ENCODE results near the gene WAC. TPM values are rescaled to one million over a fixed set of nuclear protein-coding genes. Genes with fewer than 3 reads are reported as not detected.

WAC gene
- total RNA-seq, 1 donor from 2014 or later, result 123 TPM

DNA sequence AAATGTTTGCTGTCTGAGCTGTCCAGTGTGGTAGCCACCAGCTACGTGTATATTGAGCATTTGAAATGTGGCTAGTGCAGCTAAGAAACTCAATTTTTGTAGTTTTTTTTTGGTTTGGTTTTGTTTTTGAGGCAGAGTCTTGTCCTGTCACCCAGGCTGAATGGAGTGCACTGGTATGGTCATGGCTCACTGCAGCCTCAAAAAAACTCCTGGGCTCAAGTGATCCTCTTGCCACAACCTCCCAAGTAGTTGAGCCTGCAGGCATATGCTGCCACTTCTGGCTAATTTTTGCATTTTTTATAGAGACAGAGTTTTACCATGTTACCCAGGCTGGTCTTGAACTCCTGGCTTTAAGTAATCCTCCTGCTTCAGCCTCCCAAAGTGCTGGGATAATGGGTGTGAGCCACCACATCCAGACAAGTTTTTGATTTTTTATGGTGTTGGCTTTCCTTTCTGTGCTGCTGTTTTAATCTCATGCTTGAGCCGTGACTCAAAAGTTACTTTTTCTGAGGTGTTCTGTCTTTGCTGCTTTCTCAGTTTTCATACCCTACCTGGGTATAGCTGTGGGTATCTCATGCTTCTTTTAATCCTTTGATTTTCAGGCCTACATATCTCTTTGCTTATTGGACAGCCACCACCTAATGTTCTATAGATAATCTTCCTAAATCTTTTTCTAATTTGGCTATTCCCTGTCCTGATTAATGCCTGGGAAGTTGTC, 16.0 kb downstream of the WAC start:
- Histone ChIP-seq H3K27me3 (ENCODE audit: insufficient read depth, low read length) (no peaks in the 10 kb centered on the region), H3K4me3 (ENCODE audit: insufficient read depth, low read depth, low read length) (no peak overlapping the region), H4K20me1 (ENCODE audit: insufficient read depth, low read length) (peaks cover 95% of the 10 kb centered on the region), H3K27ac (ENCODE audit: low read depth, low read length) (no peak overlapping the region), H3K36me3 (ENCODE audit: insufficient read depth, low read length) (peaks cover 38% of the 10 kb centered on the region), H3K4me2 (ENCODE audit: low read length) (no peak overlapping the region), H3K79me2 (ENCODE audit: insufficient read depth, low read length) (peaks cover 99% of the 10 kb centered on the region), H3K9ac (ENCODE audit: low read length) (no peak overlapping the region), H3K9me3 (ENCODE audit: insufficient read depth, low read depth, low read length) (no peaks in the 10 kb centered on the region), H3K4me1 (ENCODE audit: insufficient read depth, low read length) (no peaks in the 10 kb centered on the region), H2AFZ (ENCODE audit: low read depth, low read length) (no peak overlapping the region)
- TF ChIP-seq, protein P1, sequence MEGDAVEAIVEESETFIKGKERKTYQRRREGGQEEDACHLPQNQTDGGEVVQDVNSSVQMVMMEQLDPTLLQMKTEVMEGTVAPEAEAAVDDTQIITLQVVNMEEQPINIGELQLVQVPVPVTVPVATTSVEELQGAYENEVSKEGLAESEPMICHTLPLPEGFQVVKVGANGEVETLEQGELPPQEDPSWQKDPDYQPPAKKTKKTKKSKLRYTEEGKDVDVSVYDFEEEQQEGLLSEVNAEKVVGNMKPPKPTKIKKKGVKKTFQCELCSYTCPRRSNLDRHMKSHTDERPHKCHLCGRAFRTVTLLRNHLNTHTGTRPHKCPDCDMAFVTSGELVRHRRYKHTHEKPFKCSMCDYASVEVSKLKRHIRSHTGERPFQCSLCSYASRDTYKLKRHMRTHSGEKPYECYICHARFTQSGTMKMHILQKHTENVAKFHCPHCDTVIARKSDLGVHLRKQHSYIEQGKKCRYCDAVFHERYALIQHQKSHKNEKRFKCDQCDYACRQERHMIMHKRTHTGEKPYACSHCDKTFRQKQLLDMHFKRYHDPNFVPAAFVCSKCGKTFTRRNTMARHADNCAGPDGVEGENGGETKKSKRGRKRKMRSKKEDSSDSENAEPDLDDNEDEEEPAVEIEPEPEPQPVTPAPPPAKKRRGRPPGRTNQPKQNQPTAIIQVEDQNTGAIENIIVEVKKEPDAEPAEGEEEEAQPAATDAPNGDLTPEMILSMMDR (IDR thresholded peaks at IDR 0.05; ENCODE audit: insufficient read depth, low read depth, low read length), result no peak
- peaks cover 13% of the 10 kb centered on the region for H3K36me3 Mint-ChIP-seq (ENCODE audit: low read depth, unreplicated experiment)
- FAIRE-seq, result no peak
- no peaks in the 10 kb centered on the region for H3K9me3 Mint-ChIP-seq (ENCODE audit: unreplicated experiment)
- H3K27ac Mint-ChIP-seq (ENCODE audit: unreplicated experiment), result no peak overlapping the region
- peaks cover 30% of the 10 kb centered on the region for H3K4me1 Mint-ChIP-seq (ENCODE audit: low read depth, unreplicated experiment)
- no peak for DNase-seq (ENCODE audit: low read depth)
- H3K27me3 Mint-ChIP-seq (ENCODE audit: low read depth, unreplicated experiment), result no peaks in the 10 kb centered on the region
- H3K4me3 Mint-ChIP-seq (ENCODE audit: unreplicated experiment), result no peak overlapping the region

- Histone ChIP-seq H2AFZ (ENCODE audit: low read depth, low read length) (no peak overlapping the region), H3K9ac (ENCODE audit: low read length) (no peak overlapping the region), H3K27me3 (ENCODE audit: insufficient read depth, low read length) (no peaks in the 10 kb centered on the region), H3K4me1 (ENCODE audit: insufficient read depth, low read length) (no peaks in the 10 kb centered on the region), H3K36me3 (ENCODE audit: insufficient read depth, low read length) (peaks cover 41% of the 10 kb centered on the region), H3K27ac (ENCODE audit: low read depth, low read length) (no peak overlapping the region), H3K4me3 (ENCODE audit: insufficient read depth, low read depth, low read length) (no peak overlapping the region), H3K4me2 (ENCODE audit: low read length) (no peak overlapping the region), H3K79me2 (ENCODE audit: insufficient read depth, low read length) (peaks cover 99% of the 10 kb centered on the region), H3K9me3 (ENCODE audit: insufficient read depth, low read depth, low read length) (no peaks in the 10 kb centered on the region), H4K20me1 (ENCODE audit: insufficient read depth, low read length) (peaks cover 96% of the 10 kb centered on the region)
- DNase-seq (ENCODE audit: low read depth), result peak; percentile 16
- no peak for TF ChIP-seq EZH2 (IDR thresholded peaks at IDR 0.05; ENCODE audit: insufficient read depth, low read length)
- TF ChIP-seq, protein P1 (IDR thresholded peaks at IDR 0.05; ENCODE audit: insufficient read depth, low read depth, low read length), result no peak
- peaks cover 44% of the 10 kb centered on the region for H3K4me1 Mint-ChIP-seq (ENCODE audit: low read depth, unreplicated experiment)
- H3K9me3 Mint-ChIP-seq (ENCODE audit: unreplicated experiment), result no peaks in the 10 kb centered on the region
- no peaks in the 10 kb centered on the region for H3K27me3 Mint-ChIP-seq (ENCODE audit: low read depth, unreplicated experiment)
- H3K4me3 Mint-ChIP-seq (ENCODE audit: unreplicated experiment), result peak overlapping the region; percentile 9
- peaks cover 21% of the 10 kb centered on the region for H3K36me3 Mint-ChIP-seq (ENCODE audit: low read depth, unreplicated experiment)
- peak; percentile 54 for FAIRE-seq
- H3K27ac Mint-ChIP-seq (ENCODE audit: unreplicated experiment), result no peak overlapping the region
These were observed 18.2 kb downstream of the WAC start for GRCh38 chr10:28551086-28551485.

DNA sequence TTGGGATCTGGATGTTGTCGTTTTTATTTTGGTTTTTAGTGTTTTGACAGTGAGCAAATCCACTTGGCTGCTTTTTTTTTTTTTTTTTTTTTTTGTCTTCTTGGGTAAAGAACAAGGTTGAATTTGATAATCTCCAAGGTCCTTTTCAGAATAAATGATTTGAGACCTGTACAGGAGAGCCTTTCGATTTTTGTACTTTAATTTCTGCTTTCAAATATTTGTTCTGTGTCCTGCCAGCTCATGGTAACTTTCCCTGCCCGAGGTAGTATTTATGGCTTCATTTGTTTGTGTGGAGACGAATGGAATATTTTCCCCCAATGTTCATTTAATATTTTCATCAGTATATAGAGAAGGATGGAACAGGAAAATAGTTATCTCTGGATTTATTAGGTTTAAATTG, 19.9 kb downstream of the WAC start:
- peaks cover 98% of the 10 kb centered on the region for H4K20me1 ChIP-seq (ENCODE audit: insufficient read depth, low read length)
- Mint-ChIP-seq H3K9me3 (ENCODE audit: unreplicated experiment) (no peaks in the 10 kb centered on the region), H3K36me3 (ENCODE audit: low read depth, unreplicated experiment) (peaks cover 27% of the 10 kb centered on the region), H3K27me3 (ENCODE audit: low read depth, unreplicated experiment) (no peaks in the 10 kb centered on the region), H3K4me1 (ENCODE audit: low read depth, unreplicated experiment) (peaks cover 44% of the 10 kb centered on the region), H3K4me3 (ENCODE audit: unreplicated experiment) (no peak overlapping the region), H3K27ac (ENCODE audit: unreplicated experiment) (no peak overlapping the region)
- no peaks in the 10 kb centered on the region for H3K4me1 ChIP-seq (ENCODE audit: insufficient read depth, low read length)
- FAIRE-seq, result no peak
- no peak overlapping the region for H2AFZ ChIP-seq (ENCODE audit: low read depth, low read length)
- no peak for TF ChIP-seq EZH2 (IDR thresholded peaks at IDR 0.05; ENCODE audit: insufficient read depth, low read length)
- TF ChIP-seq, protein P1 (IDR thresholded peaks at IDR 0.05; ENCODE audit: insufficient read depth, low read depth, low read length), result no peak
- peaks cover 99% of the 10 kb centered on the region for H3K79me2 ChIP-seq (ENCODE audit: insufficient read depth, low read length)
- no peaks in the 10 kb centered on the region for H3K9me3 ChIP-seq (ENCODE audit: insufficient read depth, low read depth, low read length)
- H3K4me2 ChIP-seq (ENCODE audit: low read length), result no peak overlapping the region
- no peak for DNase-seq (ENCODE audit: low read depth)
- no peak overlapping the region for H3K9ac ChIP-seq (ENCODE audit: low read length)
- H3K4me3 ChIP-seq (ENCODE audit: insufficient read depth, low read depth, low read length), result no peak overlapping the region
- H3K36me3 ChIP-seq (ENCODE audit: insufficient read depth, low read length), result peaks cover 43% of the 10 kb centered on the region
- H3K27me3 ChIP-seq (ENCODE audit: insufficient read depth, low read length), result no peaks in the 10 kb centered on the region
- no peak overlapping the region for H3K27ac ChIP-seq (ENCODE audit: low read depth, low read length)

Data from astrocyte (in vitro differentiated cells and primary cell).